Panc1 (cell line): ENCODE measurements around the gene FYB2.

Source experiments
- POLR2AphosphoS5 ChIP-seq: IDR thresholded peaks from 2 replicates; pipeline ENCODE4 v1.6.1; 2012; ENCODE audit warnings: mild to moderate bottlenecking, low read depth, low read length, moderate library complexity
- TCF7L2 ChIP-seq: IDR thresholded peaks from 2 replicates; pipeline ENCODE4 v1.6.1; 2011; ENCODE audit warnings: mild to moderate bottlenecking, low read depth, low read length, inconsistent platforms
- TF ChIP-seq, protein P1 (sequence below): fragments of 450-650 bp; IDR thresholded peaks from 2 replicates; pipeline ENCODE4 v1.5.1; 2017; ENCODE audit warnings: mild to moderate bottlenecking

DNA sequence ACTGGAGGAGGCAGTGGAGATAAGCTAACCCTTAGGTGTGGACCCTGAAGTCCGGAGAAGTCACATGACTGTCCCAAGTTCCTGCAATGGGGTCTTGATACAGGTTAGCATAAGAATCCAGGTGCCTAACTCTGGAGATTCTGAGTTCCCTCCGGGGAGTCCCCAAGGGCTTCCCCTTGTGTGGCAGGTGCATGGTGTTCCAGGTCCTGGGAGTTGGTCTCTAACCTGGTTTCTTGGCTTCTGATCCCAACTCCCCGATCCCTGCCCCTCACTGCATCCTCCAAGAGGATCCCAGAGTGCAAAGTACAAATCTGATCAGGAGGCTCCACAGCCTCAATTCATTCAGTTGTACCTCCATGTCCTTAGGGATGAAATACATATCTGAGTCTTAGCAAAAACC, 26.1 kb upstream of the FYB2 start:
- TF ChIP-seq, protein P1, sequence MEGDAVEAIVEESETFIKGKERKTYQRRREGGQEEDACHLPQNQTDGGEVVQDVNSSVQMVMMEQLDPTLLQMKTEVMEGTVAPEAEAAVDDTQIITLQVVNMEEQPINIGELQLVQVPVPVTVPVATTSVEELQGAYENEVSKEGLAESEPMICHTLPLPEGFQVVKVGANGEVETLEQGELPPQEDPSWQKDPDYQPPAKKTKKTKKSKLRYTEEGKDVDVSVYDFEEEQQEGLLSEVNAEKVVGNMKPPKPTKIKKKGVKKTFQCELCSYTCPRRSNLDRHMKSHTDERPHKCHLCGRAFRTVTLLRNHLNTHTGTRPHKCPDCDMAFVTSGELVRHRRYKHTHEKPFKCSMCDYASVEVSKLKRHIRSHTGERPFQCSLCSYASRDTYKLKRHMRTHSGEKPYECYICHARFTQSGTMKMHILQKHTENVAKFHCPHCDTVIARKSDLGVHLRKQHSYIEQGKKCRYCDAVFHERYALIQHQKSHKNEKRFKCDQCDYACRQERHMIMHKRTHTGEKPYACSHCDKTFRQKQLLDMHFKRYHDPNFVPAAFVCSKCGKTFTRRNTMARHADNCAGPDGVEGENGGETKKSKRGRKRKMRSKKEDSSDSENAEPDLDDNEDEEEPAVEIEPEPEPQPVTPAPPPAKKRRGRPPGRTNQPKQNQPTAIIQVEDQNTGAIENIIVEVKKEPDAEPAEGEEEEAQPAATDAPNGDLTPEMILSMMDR: no peak
- TF ChIP-seq POLR2AphosphoS5: no peak
- TF ChIP-seq TCF7L2: no peak
